ENCODE results near the gene ZP4.
"Not testable (repeated sequence)": the region's sequence is repeated elsewhere in the genome, so short reads cannot be mapped to it uniquely, and the experiment has no call there.

The ZP4 gene

GRCh38 chr1:237875291-237875690 is 15.4 kb downstream of the ZP4 start:
- DNase-seq = no peak

GRCh38 chr1:237873487-237874211 is 17.1 kb downstream of the ZP4 start:
- no peak for DNase-seq

- DNase-seq = no peak
Measured at GRCh38 chr1:237868817-237869600, 21.7 kb downstream of the ZP4 start.

- DNase-seq = no peak
Measured at GRCh38 chr1:237867380-237867888, 23.3 kb downstream of the ZP4 start.

GRCh38 chr1:237864338-237865244 is 26.1 kb downstream of the ZP4 start:
- DNase-seq = peak in 12 of 14 donors; percentile 15 to 63 (median 38)

- DNase-seq = no peak
Measured at GRCh38 chr1:237863234-237863633, 27.5 kb downstream of the ZP4 start.

- DNase-seq = no peak
Measured at GRCh38 chr1:237861944-237862343, 28.8 kb downstream of the ZP4 start.

- no peak for DNase-seq
Measured at GRCh38 chr1:237858992-237859391, 31.7 kb downstream of the ZP4 start.

- no peak for DNase-seq
Measured at GRCh38 chr1:237857455-237857854, 33.3 kb downstream of the ZP4 start.

GRCh38 chr1:237852342-237852741 is 38.4 kb downstream of the ZP4 start:
- no peak for DNase-seq

- peak in 6 of 14 donors; percentile 1 to 24 (median 12) for DNase-seq
Measured at GRCh38 chr1:237851210-237851845, 39.4 kb downstream of the ZP4 start.

GRCh38 chr1:237843516-237843915 is 47.2 kb downstream of the ZP4 start:
- not testable (repeated sequence) for DNase-seq

- no peak for DNase-seq
Measured at GRCh38 chr1:237841485-237841884, 49.2 kb downstream of the ZP4 start.

GRCh38 chr1:237838904-237839534 is 51.7 kb downstream of the ZP4 start:
- DNase-seq = no peak

- no peak for DNase-seq
Measured at GRCh38 chr1:237838320-237838719, 52.4 kb downstream of the ZP4 start.

- DNase-seq = no peak
Measured at GRCh38 chr1:237834461-237834860, 56.3 kb downstream of the ZP4 start.

- DNase-seq = no peak
Measured at GRCh38 chr1:237834048-237834447, 56.7 kb downstream of the ZP4 start.

- no peak for DNase-seq
Measured at GRCh38 chr1:237832858-237833257, 57.9 kb downstream of the ZP4 start.

Data from C1 segment of cervical spinal cord (tissue), 14 donors.